ENCODE results near the gene HOOK2.
A peak's percentile ranks its signal among the peaks of the same experiment; 100 is the strongest.

Gene HOOK2

DNA sequence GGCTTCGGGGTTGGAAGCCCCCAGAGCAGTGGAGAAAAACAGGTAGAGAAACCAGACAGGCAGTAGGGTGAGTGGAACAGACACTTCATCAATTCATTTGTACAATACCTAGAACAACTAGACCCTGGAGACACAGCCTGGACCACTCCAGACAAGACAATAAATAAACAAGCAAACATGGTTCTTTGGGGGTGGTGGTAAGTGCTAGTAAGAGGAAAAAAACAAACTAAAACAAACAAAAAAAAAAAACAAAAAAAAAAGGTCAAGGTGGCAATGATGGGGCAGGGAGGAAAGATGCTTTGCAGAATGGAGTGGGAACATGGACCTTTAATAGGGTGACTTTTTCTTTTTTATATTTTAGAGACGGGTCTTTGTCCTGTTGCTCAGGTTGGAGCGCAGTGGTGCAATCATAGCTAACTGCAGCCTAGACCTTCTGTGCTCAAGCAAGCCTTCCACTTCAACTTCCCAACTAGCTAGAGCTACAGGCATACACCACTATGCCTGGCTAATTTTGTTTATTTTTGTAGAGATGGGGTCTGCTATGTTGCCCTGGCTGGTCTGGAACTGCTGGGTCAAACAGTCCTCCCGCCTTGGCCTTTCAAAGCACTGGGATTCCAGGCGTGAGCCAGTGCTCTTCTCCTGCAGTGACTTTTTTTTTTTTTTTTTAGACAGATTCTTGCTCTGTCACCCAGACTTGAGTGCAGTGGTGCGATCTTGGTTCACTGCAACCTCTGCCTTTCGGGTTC is 19.0 kb upstream of the HOOK2 start:
- no peak for DNase-seq (ENCODE audit: low spot score)

DNA sequence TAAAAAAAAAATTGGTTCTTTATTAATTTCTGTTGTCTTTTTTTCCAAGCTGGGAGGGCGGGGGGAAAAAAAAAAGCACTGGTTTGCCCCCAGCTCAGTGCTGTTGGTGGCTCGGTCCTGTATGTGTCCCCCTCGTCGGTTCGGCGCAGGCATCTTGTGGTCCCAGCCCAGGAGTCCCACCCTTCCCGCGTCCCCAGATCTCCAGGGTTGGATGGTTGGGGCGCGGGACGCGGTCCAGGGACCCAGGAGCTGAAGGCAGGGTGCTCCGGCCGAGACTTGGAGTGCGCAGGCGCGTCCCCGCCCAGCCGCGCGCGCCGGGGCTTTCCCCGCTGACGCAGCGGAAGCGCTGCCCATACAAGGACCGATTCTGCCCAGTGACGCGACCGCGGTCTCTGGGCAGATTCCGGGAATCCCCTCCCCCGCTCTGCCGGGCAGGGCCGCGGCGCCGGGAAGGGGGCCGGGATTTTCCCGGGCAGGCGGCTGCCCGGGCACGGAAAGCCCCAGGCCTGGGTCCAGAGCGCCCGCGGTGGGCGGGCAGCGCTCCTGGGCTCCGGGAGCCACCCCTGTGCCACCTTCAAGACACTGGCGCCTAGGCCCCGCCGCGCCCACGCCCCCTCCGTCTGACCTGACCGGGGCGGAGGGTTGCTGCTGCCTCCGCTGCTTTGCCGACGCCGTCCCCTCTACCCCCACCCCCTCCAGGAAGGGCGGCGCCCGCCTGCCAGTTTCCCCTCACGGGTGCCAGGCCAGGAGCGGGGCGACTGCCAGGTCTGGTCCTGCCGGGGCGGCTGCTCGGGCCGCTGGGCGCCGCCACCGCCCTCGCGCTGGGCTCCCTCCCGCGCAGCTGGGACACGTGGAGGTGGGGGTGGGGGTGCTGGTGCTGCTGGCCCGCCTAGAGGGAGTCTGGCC is 18.2 kb upstream of the HOOK2 start:
- peak; percentile 98 for DNase-seq (ENCODE audit: low spot score)

DNA sequence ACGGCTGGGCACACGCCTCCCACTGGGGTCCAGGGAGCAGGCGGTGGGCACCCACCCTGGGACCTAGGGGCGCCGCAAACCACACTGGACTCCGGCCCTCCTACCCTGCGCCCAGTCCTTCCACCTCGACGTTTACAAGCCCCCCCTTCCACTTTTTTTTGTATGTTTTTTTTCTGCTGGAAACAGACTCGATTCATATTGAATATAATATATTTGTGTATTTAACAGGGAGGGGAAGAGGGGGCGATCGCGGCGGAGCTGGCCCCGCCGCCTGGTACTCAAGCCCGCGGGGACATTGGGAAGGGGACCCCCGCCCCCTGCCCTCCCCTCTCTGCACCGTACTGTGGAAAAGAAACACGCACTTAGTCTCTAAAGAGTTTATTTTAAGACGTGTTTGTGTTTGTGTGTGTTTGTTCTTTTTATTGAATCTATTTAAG is 17.5 kb upstream of the HOOK2 start:
- peak; percentile 9 for DNase-seq (ENCODE audit: low spot score)

DNA sequence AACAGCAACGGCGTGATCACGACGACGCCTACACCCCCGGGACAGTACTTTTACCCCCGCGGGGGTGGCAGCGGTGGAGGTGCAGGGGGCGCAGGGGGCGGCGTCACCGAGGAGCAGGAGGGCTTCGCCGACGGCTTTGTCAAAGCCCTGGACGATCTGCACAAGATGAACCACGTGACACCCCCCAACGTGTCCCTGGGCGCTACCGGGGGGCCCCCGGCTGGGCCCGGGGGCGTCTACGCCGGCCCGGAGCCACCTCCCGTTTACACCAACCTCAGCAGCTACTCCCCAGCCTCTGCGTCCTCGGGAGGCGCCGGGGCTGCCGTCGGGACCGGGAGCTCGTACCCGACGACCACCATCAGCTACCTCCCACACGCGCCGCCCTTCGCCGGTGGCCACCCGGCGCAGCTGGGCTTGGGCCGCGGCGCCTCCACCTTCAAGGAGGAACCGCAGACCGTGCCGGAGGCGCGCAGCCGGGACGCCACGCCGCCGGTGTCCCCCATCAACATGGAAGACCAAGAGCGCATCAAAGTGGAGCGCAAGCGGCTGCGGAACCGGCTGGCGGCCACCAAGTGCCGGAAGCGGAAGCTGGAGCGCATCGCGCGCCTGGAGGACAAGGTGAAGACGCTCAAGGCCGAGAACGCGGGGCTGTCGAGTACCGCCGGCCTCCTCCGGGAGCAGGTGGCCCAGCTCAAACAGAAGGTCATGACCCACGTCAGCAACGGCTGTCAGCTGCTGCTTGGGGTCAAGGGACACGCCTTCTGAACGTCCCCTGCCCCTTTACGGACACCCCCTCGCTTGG is 16.9 kb upstream of the HOOK2 start:
- DNase-seq (ENCODE audit: low spot score), result peak; percentile 29

DNA sequence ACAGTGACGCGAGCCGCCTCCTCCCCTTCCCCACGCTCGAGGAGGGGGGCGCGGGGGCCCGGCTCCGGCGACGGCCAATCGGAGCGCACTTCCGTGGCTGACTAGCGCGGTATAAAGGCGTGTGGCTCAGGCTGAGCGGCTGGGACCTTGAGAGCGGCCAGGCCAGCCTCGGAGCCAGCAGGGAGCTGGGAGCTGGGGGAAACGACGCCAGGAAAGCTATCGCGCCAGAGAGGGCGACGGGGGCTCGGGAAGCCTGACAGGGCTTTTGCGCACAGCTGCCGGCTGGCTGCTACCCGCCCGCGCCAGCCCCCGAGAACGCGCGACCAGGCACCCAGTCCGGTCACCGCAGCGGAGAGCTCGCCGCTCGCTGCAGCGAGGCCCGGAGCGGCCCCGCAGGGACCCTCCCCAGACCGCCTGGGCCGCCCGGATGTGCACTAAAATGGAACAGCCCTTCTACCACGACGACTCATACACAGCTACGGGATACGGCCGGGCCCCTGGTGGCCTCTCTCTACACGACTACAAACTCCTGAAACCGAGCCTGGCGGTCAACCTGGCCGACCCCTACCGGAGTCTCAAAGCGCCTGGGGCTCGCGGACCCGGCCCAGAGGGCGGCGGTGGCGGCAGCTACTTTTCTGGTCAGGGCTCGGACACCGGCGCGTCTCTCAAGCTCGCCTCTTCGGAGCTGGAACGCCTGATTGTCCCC is 16.1 kb upstream of the HOOK2 start, which contains the start of gene JUNB:
JUNB (plus strand) TSS at position 142 of the 706 bp plus-strand sequence; CDS start at position 428, 286 bp downstream.
- peak; percentile 95 for DNase-seq (ENCODE audit: low spot score)

DNA sequence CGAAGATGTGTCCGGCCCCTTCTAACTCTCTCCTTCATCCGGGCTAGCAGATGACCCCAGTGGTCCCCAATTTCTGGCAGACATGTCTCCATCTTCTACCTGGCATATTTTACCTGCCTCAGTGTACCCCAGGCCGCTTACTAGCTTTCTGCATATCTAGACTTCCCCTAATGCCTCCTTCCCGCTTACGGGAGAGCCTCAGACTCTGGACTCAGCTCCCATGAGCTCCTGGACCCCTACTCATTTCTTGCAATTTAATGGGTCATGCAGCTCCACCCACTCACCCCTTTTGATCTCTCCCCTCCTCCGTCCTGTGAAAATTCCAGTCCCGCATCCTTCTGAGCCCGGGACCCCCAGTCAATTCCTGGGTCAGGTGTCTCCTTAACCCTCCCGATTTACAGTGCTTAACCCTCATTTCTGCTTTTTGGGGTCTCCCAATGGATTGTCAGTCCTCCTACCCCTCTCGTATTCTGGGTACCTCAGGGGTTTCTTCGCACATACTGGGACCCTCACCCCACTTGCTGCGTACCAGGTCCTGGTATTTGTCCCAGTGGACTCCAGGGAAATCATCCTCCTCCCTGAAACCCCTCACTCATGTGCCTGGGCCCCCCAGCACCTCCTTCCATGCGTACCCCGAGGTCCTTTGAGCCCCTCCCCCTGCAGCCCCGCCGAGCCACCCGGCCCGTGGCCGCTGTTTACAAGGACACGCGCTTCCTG is 15.4 kb upstream of the HOOK2 start:
- no peak for DNase-seq (ENCODE audit: low spot score)

DNA sequence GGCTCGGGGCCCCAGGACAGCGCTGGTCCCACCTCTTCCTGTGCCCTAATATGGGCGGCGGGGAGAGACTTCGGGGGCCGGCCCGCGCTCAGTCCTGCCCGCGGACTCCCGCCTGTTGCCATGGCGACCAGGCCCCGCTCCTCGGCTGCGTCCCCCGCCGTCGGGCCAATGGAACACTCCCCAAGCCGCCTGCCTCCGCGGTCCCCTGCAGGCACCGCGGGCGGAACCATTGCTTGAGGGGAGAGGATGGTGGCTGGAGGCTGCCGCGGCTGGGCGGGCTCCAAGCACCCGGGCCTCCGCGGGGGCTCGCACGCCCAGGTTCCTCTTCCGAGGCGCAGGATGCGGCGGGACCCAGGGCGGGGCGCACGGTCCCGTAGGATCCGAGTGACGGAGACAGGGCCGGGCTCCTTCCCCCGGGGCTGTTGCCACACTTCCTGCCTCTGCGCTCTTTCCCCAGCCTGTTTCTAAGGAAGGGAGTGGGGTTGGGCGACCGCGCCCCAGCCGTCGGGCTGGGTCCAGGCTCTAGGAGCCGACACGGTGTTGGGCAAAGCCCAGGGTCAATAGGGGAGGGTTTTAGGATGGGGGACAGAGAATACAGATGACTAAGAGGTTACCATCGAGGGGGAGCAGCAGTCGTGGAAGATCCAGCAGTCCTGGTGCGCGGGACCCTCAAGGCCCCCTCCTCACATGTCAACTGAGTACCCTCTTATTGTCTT is 14.7 kb upstream of the HOOK2 start:
- peak; percentile 97 for DNase-seq (ENCODE audit: low spot score)

DNA sequence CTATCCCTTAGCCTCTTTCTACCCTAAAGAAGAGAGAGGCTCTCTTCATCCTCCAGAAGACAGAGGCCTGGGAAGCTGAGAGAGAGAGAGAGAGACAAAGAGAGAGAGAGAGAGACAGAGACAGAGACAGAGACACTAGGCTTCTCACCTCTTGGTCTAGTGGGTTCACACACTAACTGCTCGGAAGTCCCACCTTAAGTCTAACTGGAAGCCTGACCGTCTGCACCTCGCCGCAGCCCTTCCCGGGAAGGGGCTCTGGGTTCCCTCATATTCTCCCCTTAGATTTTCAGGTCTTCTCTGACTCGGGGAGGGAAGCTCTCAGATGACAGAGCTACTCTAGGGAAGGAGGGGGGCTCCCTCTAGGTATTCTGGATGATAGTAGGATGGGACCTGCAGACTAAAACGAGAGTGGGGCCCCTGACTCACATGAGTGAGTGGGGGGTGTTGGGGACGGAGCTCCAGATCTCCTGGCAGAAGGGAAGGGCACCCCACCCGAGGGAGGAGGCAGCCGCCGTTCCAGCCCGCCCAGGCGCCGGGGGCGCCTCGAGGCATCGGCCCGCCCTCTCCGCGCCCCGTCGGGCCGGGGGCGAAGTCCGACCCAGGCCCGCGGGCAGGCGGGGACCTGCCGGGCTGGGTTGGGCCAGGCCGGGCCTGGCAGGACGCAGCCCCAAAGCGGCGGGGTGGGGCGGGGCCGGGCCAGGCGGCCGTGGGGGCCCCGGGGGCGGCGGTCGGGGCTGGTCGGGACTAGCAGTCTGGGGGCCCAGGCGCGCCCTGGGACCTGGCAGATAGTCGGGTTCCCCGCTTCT is 13.9 kb upstream of the HOOK2 start:
- DNase-seq (ENCODE audit: low spot score), result peak; percentile 14

DNA sequence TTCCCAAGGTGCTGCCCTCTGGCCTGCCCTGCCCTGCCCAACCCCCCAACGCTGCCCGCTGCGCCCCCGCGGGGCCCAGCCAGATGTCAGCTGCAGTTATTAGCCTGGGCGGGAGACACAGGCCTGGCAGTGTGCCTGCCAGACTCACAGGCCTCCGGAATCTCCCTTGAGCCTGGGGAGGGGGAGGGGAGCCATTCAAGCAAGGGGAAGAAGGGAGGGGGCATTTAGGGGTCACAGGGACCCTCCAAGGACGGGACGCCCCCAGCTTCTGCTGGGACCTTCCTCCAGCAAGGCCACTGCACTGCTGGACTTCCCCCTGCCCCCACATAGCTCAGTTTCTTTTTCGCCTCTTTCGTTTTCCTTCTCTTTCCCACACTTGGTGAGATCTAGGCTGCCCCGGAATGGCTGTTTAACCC is 13.3 kb upstream of the HOOK2 start:
- peak; percentile 71 for DNase-seq (ENCODE audit: low spot score)

DNA sequence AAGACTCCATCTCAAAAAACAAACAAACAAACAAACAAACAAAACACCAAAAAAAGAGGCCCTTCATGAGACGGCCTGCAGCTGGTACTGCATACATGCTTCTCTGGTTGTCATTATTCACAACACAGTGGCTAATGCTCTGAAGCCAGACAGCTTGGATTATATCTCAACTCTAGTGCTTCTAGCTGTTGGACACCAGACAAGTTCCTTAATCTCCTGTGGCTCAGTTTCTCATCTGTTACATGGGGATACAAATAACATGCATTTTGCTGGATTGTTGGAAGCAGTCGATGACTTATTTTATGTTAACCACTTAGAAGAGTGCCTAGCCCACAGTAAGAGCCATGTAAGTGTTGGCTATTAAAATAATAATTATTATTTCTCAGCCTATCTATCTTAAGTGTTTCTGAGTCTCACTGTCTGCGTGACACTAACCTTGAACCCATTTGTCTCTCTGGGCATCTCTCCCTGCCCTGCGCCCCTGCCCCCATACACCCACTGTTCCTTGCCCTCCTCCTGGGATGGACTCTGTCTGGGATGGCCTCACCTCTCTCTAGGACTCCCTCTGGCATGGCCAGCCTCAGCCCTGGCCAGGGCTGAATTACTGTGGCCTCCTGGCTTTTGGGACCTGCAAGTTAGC is 12.8 kb upstream of the HOOK2 start:
- DNase-seq (ENCODE audit: low spot score), result no peak

DNA sequence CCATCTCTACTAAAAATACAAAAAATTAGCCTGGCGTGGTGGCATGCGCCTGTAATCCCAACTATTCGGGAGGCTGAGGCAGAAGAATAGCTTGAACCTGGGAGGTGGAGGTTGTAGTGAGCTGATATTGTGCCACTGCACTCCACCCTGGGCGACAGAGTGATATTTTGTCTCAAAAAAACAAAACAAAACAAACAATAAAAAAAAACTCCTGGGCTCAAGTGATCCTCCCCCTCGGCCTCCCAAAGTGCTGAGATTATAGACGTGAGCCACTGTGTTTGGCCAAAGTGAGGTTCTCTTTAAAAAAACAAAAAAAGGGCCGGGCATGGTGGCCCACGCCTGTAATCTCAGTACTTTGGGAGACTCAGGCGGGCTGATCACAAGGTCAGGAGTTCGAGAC is 12.1 kb upstream of the HOOK2 start:
- DNase-seq (ENCODE audit: low spot score), result no peak

DNA sequence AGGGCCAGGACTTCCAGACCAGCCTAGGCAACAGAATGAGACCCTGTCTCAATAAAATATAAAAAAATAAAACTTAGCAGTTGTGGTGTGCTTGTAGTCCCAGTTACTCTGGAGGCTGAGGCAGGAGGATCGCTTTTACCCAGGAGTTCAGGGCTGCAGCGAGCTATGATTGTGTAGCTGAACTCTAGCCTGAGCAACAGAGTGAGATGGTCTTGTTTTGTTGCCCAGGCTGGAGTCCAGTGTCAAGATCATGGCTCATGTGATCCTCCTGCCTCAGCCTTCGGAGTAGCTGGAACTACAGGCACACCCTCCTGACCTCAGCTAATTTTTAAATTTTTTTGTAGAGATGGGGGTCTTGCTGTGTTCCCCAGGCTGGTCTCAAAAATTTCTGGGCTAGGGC is 11.6 kb upstream of the HOOK2 start:
- no peak for DNase-seq (ENCODE audit: low spot score)

DNA sequence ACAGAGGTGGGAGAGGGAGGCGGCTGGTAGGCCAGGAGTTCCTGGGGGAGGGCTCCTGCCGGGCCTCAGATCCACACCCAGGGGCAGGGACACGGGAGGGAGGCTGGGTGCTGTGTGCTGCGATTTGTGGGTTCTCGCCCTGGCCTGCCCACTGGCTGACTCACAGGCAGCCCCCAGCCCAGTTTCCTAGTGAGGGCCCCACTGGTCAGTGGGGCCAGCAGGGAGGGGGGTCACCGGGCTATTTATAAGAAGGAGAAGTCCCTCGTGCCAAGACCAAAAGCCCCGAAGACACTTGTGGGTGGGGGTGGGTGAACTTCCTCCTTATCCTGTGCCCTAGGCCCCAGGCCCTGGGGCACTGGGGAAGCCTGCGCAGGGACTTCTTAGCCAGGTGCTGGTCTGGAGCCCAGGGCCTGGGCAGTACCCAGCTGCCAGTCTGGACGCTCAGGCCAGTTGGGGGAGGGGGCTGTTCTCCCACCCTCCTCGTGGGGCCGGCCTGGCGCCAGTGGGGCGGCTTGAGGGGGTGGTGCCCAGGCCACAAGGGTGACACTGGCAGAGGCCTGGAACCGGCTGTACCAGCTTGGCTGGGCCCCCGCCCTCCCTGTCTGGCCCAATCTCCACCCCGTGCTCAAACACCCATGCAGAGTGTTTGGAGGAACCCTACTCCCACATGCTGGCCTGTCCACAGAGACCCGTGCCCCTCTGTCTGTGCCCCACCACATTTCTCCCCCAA is 11.0 kb upstream of the HOOK2 start:
- no peak for DNase-seq (ENCODE audit: low spot score)

DNA sequence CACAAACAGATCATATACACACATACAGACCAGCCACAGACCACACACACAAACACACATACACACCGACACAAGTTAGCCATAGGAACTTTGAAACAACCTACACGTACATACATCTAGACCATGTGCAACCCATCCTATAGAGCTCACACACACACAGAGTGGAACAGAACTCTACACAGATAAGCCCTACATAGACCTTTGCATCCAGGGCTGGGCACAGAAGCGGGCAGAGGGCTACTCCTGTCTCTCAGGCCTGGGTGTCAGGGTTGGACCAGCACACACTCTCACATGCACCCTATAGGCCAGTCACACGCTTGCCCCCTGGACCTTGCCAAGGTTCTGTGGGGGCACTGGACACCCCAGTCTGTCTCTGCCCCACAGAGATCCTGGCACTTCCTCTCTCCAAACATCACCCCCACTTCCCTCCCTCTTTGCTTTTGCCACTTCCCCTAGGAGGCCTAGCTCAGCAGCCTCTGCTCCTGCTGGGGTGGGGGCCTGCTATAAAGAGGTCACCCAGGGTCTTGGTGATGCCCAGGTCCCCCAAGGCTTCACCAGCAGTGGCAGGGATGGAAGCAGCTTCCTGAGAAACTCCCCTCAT is 10.2 kb upstream of the HOOK2 start:
- no peak for DNase-seq (ENCODE audit: low spot score)

DNA sequence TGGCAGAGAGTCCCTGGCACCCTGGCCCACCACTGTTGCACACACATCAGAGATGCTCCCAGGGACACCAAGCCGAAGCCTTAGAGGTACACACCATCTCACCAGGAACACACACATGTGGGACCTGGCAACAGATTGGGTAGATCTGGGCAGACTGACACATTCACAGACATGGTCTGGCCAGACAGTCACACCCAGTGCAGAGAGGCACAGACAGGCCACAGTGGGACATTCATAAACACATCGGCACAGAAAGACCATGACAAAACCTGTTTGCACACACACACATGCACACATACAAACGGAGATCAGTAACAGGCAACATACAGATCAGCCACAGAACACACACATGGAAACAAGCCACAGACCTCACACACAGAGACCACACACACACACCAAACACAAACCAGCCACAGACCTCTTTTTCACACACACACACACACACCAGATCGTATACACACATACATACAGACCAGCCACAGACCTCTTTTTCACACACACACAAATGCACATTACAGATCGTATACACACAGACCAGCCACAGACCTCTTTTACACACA is 9.6 kb upstream of the HOOK2 start:
- no peak for DNase-seq (ENCODE audit: low spot score)

DNA sequence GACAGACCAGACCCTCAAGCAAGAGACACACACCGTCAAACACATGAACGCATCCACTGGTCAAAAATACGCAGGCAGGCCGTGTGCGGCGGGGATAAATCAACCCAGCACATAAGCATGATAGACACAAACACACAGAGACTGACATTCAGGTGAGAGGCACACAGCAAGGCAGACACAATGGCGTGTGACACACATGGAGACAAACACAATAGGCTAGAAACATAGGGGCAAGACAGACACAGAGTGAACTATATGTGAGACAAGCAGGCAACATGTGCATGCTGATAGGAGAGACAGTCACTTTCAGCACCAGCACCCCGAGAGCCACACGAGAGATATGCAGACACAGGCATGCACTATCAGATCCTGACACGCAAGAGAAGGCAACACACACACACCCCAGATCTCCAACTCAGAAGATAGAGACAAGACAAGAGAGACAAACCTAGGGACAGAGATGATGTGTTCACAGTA is 9.1 kb upstream of the HOOK2 start:
- peak; percentile 40 for DNase-seq (ENCODE audit: low spot score)

DNA sequence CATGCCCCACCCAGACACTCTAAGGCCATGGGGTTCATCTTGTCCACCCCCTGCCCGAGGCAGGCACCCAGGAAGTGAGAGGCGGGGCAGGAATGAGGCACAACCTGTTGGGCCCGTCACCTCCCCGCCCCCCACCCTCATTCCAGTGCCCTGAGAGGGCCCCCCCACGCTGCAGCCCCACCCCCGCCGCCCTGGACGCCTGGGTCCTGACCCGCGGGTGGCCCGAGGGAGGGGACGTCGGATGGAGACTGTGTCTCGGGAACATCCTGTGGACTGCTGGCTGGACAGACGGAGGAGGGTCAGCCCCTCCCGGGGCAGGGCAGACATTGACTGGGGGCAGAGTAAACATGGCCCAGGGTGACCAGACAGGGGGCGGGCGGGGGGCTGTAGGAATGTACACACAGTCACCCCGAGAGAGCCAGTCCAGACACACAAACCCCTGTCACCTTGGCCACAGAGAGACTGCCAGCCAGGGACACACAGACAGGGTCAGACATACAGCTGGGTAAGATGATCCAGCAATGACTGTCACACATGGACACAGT is 8.6 kb upstream of the HOOK2 start:
- DNase-seq (ENCODE audit: low spot score), result no peak

Data from AG08396 (cell line).